PC-3 (cell line): Measurements from ENCODE around the gene MATN4. TPM values are rescaled to one million over a fixed set of nuclear protein-coding genes. Genes with fewer than 3 reads are reported as not detected.
A peak's percentile ranks its signal among the peaks of the same experiment; 100 is the strongest.

Source experiments
- ATAC-seq: fragments of 200-7000 bp; cut with Tn5 transposase; 2 replicates; pipeline ENCODE4 v1.9.1; 2020; ENCODE audit warnings: mild to moderate bottlenecking, moderate library complexity
- BruUV-seq: library from RNA; stranded (reverse); fragments of 400-500 nt; replicated peaks from 2 replicates; lab custom pipeline; 2021; lab: Mats Ljungman, UMichigan
- CTCF ChIA-PET: fragments of 300-600 bp; sonication (Branson Sonifier 250); formaldehyde crosslinking; loops from one replicate; lab custom pipeline; 2022; ENCODE audit warnings: antibody characterized with exemption; lab: Charles Lee
- POLR2A ChIA-PET: fragments of 300-600 bp; sonication (Branson Sonifier 250); formaldehyde crosslinking; loops from one replicate; lab custom pipeline; 2022; ENCODE audit warnings: antibody characterized with exemption; ENCODE audit not compliant: unreplicated experiment; lab: Charles Lee
- DNase-seq: peaks from one replicate; pipeline ENCODE4 v3.0.0-alpha.2; 2015
- H2AFZ ChIP-seq: fragments of 300-600 bp; sonication (generic); 2 replicates; pipeline ENCODE4 v1.6.0; 2016; ENCODE audit warnings: antibody characterized with exemption, low read length
- H3F3A ChIP-seq: fragments of 300-600 bp; sonication (generic); one replicate; pipeline ENCODE4 v1.6.0; 2017; ENCODE audit warnings: antibody characterized with exemption, low read length, control low read depth, mild to moderate bottlenecking; ENCODE audit not compliant: unreplicated experiment
- H3K27ac ChIP-seq: fragments of 300-600 bp; sonication (generic); 2 replicates; pipeline ENCODE4 v1.5.1; 2016; ENCODE audit warnings: mild to moderate bottlenecking, low read length
- H3K27me3 ChIP-seq: fragments of 300-600 bp; sonication (generic); 2 replicates; pipeline ENCODE4 v1.6.1; 2016; ENCODE audit warnings: low read length, mixed read lengths
- H3K36me3 ChIP-seq: fragments of 300-600 bp; sonication (generic); 2 replicates; pipeline ENCODE4 v1.6.1; 2016; ENCODE audit warnings: low read depth, mixed run types, low read length, mixed read lengths
- H3K4me1 ChIP-seq: fragments of 300-600 bp; sonication (generic); 2 replicates; pipeline ENCODE4 v1.5.1; 2016; ENCODE audit warnings: low read length; ENCODE audit not compliant: insufficient read depth
- H3K4me2 ChIP-seq: fragments of 300-600 bp; sonication (generic); 2 replicates; pipeline ENCODE4 v1.6.0; 2016; ENCODE audit warnings: low read length
- H3K4me3 ChIP-seq: fragments of 300-600 bp; sonication (generic); 2 replicates; pipeline ENCODE4 v1.5.1; 2016; ENCODE audit warnings: mild to moderate bottlenecking, low read length, mixed read lengths
- H3K79me2 ChIP-seq: fragments of 300-600 bp; sonication (generic); 2 replicates; pipeline ENCODE4 v1.6.1; 2017; ENCODE audit warnings: low read length, mixed read lengths
- H3K9ac ChIP-seq: fragments of 300-600 bp; sonication (generic); 2 replicates; pipeline ENCODE4 v1.6.0; 2016; ENCODE audit warnings: mild to moderate bottlenecking, low read length
- H3K9me2 ChIP-seq: fragments of 300-600 bp; sonication (generic); replicated peaks from 2 replicates; pipeline ENCODE4 v1.6.1; 2016; ENCODE audit warnings: mixed run types, low read length, mixed read lengths
- H3K9me3 ChIP-seq: fragments of 300-600 bp; sonication (generic); 2 replicates; pipeline ENCODE4 v1.6.1; 2016; ENCODE audit warnings: low read length, mixed read lengths
- H4K20me1 ChIP-seq: fragments of 300-600 bp; sonication (generic); 2 replicates; pipeline ENCODE4 v1.6.1; 2016; ENCODE audit warnings: low read length, mixed read lengths
- CTCF ChIP-seq: fragments of 300-600 bp; sonication (generic); conservative IDR thresholded peaks from 2 replicates; pipeline ENCODE4 v1.5.1; 2017; ENCODE audit warnings: antibody characterized with exemption, low read depth, mild to moderate bottlenecking, low read length
- EZH2 ChIP-seq: fragments of 300-600 bp; sonication (generic); IDR thresholded peaks from one replicate; pipeline ENCODE4 v1.6.1; 2017; ENCODE audit warnings: antibody characterized with exemption, mild to moderate bottlenecking, low read length; ENCODE audit not compliant: unreplicated experiment
- EZH2phosphoT487 ChIP-seq: fragments of 300-600 bp; sonication (generic); IDR thresholded peaks from 2 replicates; pipeline ENCODE4 v1.6.1; 2018; ENCODE audit warnings: mild to moderate bottlenecking, antibody characterized with exemption, low read length, borderline replicate concordance
- intact Hi-C: fragments of 100-400 bp; cut with micrococcal nuclease; formaldehyde crosslinking; loops from 2 replicates; pipeline ENCODE4 v1.9.0; 2023
- total RNA-seq: library from RNA; depleted of rRNA; stranded (reverse); fragments of >200 nt; gene quantifications from 2 replicates; pipeline ENCODE4 v1.2.3, GENCODE V29; 2014

The MATN4 gene
- total RNA-seq, 1 experiment from 2014 or later: 0.33 TPM

GRCh38 chr20:45341579-45341938, 33.5 kb upstream of the MATN4 start:
- intact Hi-C loops: loop anchor here (10.0 kb wide), 1 partner anchor 433 kb away; no protein-coding TSS in a partner anchor
- CTCF ChIA-PET: no interaction called here
- H3K4me3 ChIP-seq: peak overlapping the region; percentile 61; the same call in 1 of the 2 replicates

GRCh38 chr20:45340951-45341350, 32.9 kb upstream of the MATN4 start:
- ATAC-seq (no peak), DNase-seq (no peak)
- no peaks in the 10 kb centered on the region for H3K9me3 ChIP-seq
- H3K79me2 ChIP-seq: peaks cover 94% of the 10 kb centered on the region
- no peak overlapping the region for H3K27ac ChIP-seq
- H3K4me2 ChIP-seq: no peak overlapping the region; the same call in 1 of the 2 replicates
- no peak overlapping the region for H3K9ac ChIP-seq
- peaks cover 96% of the 10 kb centered on the region for H3K4me1 ChIP-seq
- no peak overlapping the region for H3K4me3 ChIP-seq
- no peaks in the 10 kb centered on the region for H3K9me2 ChIP-seq
- intact Hi-C loops: loop anchor here (10.0 kb wide), 1 partner anchor 434 kb away; no protein-coding TSS in a partner anchor
- ChIA-PET CTCF (no interaction called here), POLR2A (no interaction called here)
- peaks cover 15% of the 10 kb centered on the region for H3F3A ChIP-seq
- peaks cover 28% of the 10 kb centered on the region for H3K36me3 ChIP-seq
- H2AFZ ChIP-seq: no peak overlapping the region
- H4K20me1 ChIP-seq: peaks cover 22% of the 10 kb centered on the region; the same call in 1 of the 2 replicates
- no TSS peak for BruUV-seq
- no peaks in the 10 kb centered on the region for H3K27me3 ChIP-seq
- TF ChIP-seq EZH2 (no peak), EZH2phosphoT487 (no peak), CTCF (no peak)

More at GRCh38 chr20:45341579-45341938, 33.5 kb upstream of the MATN4 start:
- peaks cover 16% of the 10 kb centered on the region for H3F3A ChIP-seq
- H4K20me1 ChIP-seq: peaks cover 28% of the 10 kb centered on the region
- H2AFZ ChIP-seq: no peak overlapping the region
- peak overlapping the region; percentile 95 for H3K27ac ChIP-seq
- H3K4me2 ChIP-seq: peak overlapping the region; percentile 98
- TF ChIP-seq EZH2 (no peak), EZH2phosphoT487 (no peak), CTCF (no peak)
- ATAC-seq (no peak), DNase-seq (no peak)
- peaks cover 95% of the 10 kb centered on the region for H3K79me2 ChIP-seq
- H3K9me2 ChIP-seq: no peaks in the 10 kb centered on the region
- peaks cover 28% of the 10 kb centered on the region for H3K36me3 ChIP-seq
- no peaks in the 10 kb centered on the region for H3K9me3 ChIP-seq
- no TSS peak for BruUV-seq
- POLR2A ChIA-PET: no interaction called here
- H3K9ac ChIP-seq: peak overlapping the region; percentile 82
- H3K27me3 ChIP-seq: no peaks in the 10 kb centered on the region
- peaks cover 97% of the 10 kb centered on the region for H3K4me1 ChIP-seq

- H3K9ac ChIP-seq: no peak overlapping the region
- H3K79me2 ChIP-seq: peaks cover 94% of the 10 kb centered on the region
- peaks cover 96% of the 10 kb centered on the region for H3K4me1 ChIP-seq
- no peak overlapping the region for H3K4me2 ChIP-seq
- H3K9me3 ChIP-seq: no peaks in the 10 kb centered on the region
- DNase-seq (no peak), ATAC-seq (no peak)
- TF ChIP-seq EZH2phosphoT487 (no peak), CTCF (no peak)
- H4K20me1 ChIP-seq: peaks cover 20% of the 10 kb centered on the region; the same call in 1 of the 2 replicates
- H3K27ac ChIP-seq: no peak overlapping the region
- POLR2A ChIA-PET: no interaction called here
- CTCF ChIA-PET: no interaction called here
- intact Hi-C loops: loop anchor here (10.0 kb wide), 1 partner anchor 434 kb away; no protein-coding TSS in a partner anchor
- H3K4me3 ChIP-seq: no peak overlapping the region
- peaks cover 14% of the 10 kb centered on the region for H3F3A ChIP-seq
- peaks cover 34% of the 10 kb centered on the region for H3K36me3 ChIP-seq
- H3K27me3 ChIP-seq: no peaks in the 10 kb centered on the region
- no peaks in the 10 kb centered on the region for H3K9me2 ChIP-seq
- BruUV-seq: no TSS peak
- no peak overlapping the region for H2AFZ ChIP-seq
Measured at GRCh38 chr20:45340236-45340847, 32.2 kb upstream of the MATN4 start.
